GM21717 (cell line): ENCODE data around the gene KCNK6.

ENCODE experiments used
- ATAC-seq: cut with Tn5 transposase; IDR thresholded peaks from one replicate; pipeline ENCODE4 v1.9.1; 2021; ENCODE audit warnings: mild to moderate bottlenecking, moderate library complexity; ENCODE audit not compliant: unreplicated experiment

Gene KCNK6

GRCh38 chr19:38319421-38320258 is at the start of gene KCNK6:
Gene KCNK6, plus strand, starts transcription at chr19:38319845. Its CDS starts 106 bp downstream, at chr19:38319951.
- ATAC-seq = no peak

GRCh38 chr19:38270587-38271167 is 49.0 kb upstream of the KCNK6 start:
- no peak for ATAC-seq

GRCh38 chr19:38273499-38273898 is 46.1 kb upstream of the KCNK6 start:
- ATAC-seq = no peak

- ATAC-seq = no peak
These were observed 44.9 kb upstream of the KCNK6 start for GRCh38 chr19:38274739-38275138.

- ATAC-seq = no peak
These were observed 42.6 kb upstream of the KCNK6 start for GRCh38 chr19:38276942-38277517.

- ATAC-seq = no peak
These were observed 42.1 kb upstream of the KCNK6 start for GRCh38 chr19:38277549-38277948.

GRCh38 chr19:38277969-38278680 is 41.5 kb upstream of the KCNK6 start:
- ATAC-seq = no peak

GRCh38 chr19:38278751-38279150 is 40.9 kb upstream of the KCNK6 start:
- ATAC-seq = no peak

- ATAC-seq = no peak
These were observed 39.4 kb upstream of the KCNK6 start for GRCh38 chr19:38280030-38280921.

- no peak for ATAC-seq
These were observed 37.7 kb upstream of the KCNK6 start for GRCh38 chr19:38281811-38282566.

- no peak for ATAC-seq
These were observed 36.4 kb upstream of the KCNK6 start for GRCh38 chr19:38283271-38283670.

- no peak for ATAC-seq
These were observed 35.2 kb upstream of the KCNK6 start for GRCh38 chr19:38284422-38284821.

GRCh38 chr19:38285567-38285966 is 34.1 kb upstream of the KCNK6 start:
- no peak for ATAC-seq

GRCh38 chr19:38287604-38288003 is 32.0 kb upstream of the KCNK6 start:
- no peak for ATAC-seq

- no peak for ATAC-seq
These were observed 31.4 kb upstream of the KCNK6 start for GRCh38 chr19:38288123-38288855.

- ATAC-seq = no peak
These were observed 29.7 kb upstream of the KCNK6 start for GRCh38 chr19:38289955-38290354.

- ATAC-seq = no peak
These were observed 29.0 kb upstream of the KCNK6 start for GRCh38 chr19:38290631-38291147.

GRCh38 chr19:38291855-38292254 is 27.8 kb upstream of the KCNK6 start:
- ATAC-seq = no peak

GRCh38 chr19:38293281-38293680 is 26.4 kb upstream of the KCNK6 start:
- no peak for ATAC-seq
